H1 (cell line): ENCODE data around the gene SFMBT2. TPM values are rescaled to one million over a fixed set of nuclear protein-coding genes. Genes with fewer than 3 reads are reported as not detected.

Experiments
- POLR2A ChIP-seq, 2 experiments: IDR thresholded peaks; 1 replicate in 1 of 2; 2 replicates in 1 of 2; pipeline ENCODE4 v1.6.1; 2011; ENCODE audit warnings: low read depth in 2 of 2, low read length in 2 of 2, mild to moderate bottlenecking in 2 of 2; ENCODE audit errors: control extremely low read depth in 1 of 2
- SP4 ChIP-seq: IDR thresholded peaks from 2 replicates; pipeline ENCODE4 v1.6.1; 2012; ENCODE audit warnings: low read length, inconsistent platforms
- polyA plus RNA-seq, 7 experiments: library from polyadenylated mRNA; depleted of rRNA in 3 of 7; stranded (reverse) in 5 of 7; unstranded in 2 of 7; fragments of >200 nt in 5 of 7; fragments of 200-250 nt in 2 of 7; gene quantifications; 1 replicate in 5 of 7; 2 replicates in 1 of 7; 4 replicates in 1 of 7; pipeline versions ENCODE4 v1.2.1 to v1.2.3, GENCODE V29; 2011 to 2013; ENCODE audit warnings: missing spikeins in 2 of 7, mixed read lengths in 2 of 7
- total RNA-seq: library from RNA; stranded (reverse); fragmentation: NEBNext Ultra II Directional; extraction: Animal tissue kit (Norgen Biotek cat#: 25700); gene quantifications from 2 replicates; pipeline ENCODE4 v1.2.1, GENCODE V29; 2021
- TF ChIP-seq, protein P1 (sequence below): IDR thresholded peaks from 2 replicates; pipeline ENCODE4 v1.6.1; 2012; ENCODE audit warnings: inconsistent platforms

SFMBT2 gene
- total and polyA plus RNA-seq, 2 of the 8 experiments (the other 6 are each of a cell fraction or from before 2014, with no cell fraction given) = 2.9 to 11.0 TPM

DNA sequence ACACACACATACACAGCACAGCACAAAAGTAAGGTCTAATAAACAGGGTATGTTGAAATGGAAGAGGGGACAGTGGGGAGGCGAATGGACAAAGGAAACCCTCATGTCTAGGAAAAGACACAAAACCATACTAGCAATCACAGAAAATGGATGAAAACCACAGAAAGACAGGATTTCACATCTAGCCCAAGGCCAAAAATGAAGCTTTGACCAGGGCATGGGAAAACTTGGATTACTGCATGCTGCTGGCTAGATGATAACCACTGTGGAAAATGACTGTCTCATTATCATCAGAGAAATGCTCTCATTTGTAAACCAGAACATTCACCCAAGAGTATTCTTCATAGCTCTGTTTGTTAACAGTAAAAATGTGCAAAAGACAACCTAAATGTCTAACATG lies 88.2 kb downstream of the SFMBT2 start (continued):
- no peak for TF ChIP-seq POLR2A (IDR thresholded peaks at IDR 0.05; ENCODE audit: control extremely low read depth in 1 of 2, low read depth in 2 of 2, low read length in 2 of 2)
- no peak for TF ChIP-seq SP4
- TF ChIP-seq, protein P1, sequence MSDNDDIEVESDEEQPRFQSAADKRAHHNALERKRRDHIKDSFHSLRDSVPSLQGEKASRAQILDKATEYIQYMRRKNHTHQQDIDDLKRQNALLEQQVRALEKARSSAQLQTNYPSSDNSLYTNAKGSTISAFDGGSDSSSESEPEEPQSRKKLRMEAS = no peak
